HG03571 (cell line): Measurements from ENCODE around the gene SMARCE1.

Source experiments
- ATAC-seq: cut with Tn5 transposase; IDR thresholded peaks from one replicate; pipeline ENCODE4 v1.9.1; 2021; ENCODE audit not compliant: unreplicated experiment

SMARCE1 gene

GRCh38 chr17:40646791-40647623 is 611 bp downstream of the SMARCE1 start:
- peak; percentile 25 for ATAC-seq

GRCh38 chr17:40645943-40646342 is 1.7 kb downstream of the SMARCE1 start:
- no peak for ATAC-seq

- no peak for ATAC-seq
These were observed 2.3 kb downstream of the SMARCE1 start for GRCh38 chr17:40645291-40645690.

GRCh38 chr17:40637931-40638330 is 9.7 kb downstream of the SMARCE1 start:
- no peak for ATAC-seq

- no peak for ATAC-seq
These were observed 13.7 kb downstream of the SMARCE1 start for GRCh38 chr17:40633871-40634270.

GRCh38 chr17:40632216-40632615 is 15.4 kb downstream of the SMARCE1 start:
- ATAC-seq = no peak

- no peak for ATAC-seq
These were observed 17.8 kb downstream of the SMARCE1 start for GRCh38 chr17:40629842-40630241.

GRCh38 chr17:40625311-40625710 is 22.3 kb downstream of the SMARCE1 start:
- no peak for ATAC-seq

GRCh38 chr17:40623419-40624210 is 24.0 kb downstream of the SMARCE1 start:
- ATAC-seq = no peak

- no peak for ATAC-seq
These were observed 25.1 kb downstream of the SMARCE1 start for GRCh38 chr17:40622509-40622928.

- ATAC-seq = no peak
These were observed 26.0 kb downstream of the SMARCE1 start for GRCh38 chr17:40621578-40621977.

- ATAC-seq = no peak
These were observed 26.6 kb downstream of the SMARCE1 start for GRCh38 chr17:40621019-40621418.

- no peak for ATAC-seq
These were observed 28.6 kb downstream of the SMARCE1 start for GRCh38 chr17:40618754-40619625.

- ATAC-seq = no peak
These were observed 29.9 kb downstream of the SMARCE1 start for GRCh38 chr17:40617678-40618240.

GRCh38 chr17:40616592-40616991 is 31.0 kb downstream of the SMARCE1 start:
- no peak for ATAC-seq

- no peak for ATAC-seq
These were observed 31.7 kb downstream of the SMARCE1 start for GRCh38 chr17:40615841-40616476.

- peak; percentile 61 for ATAC-seq
These were observed 32.4 kb downstream of the SMARCE1 start for GRCh38 chr17:40615068-40615840.

GRCh38 chr17:40614431-40615067 is 33.1 kb downstream of the SMARCE1 start:
- ATAC-seq = peak; percentile 7
